GM21515 (cell line): ENCODE data around the gene AKAP5.

ENCODE experiments used
- ATAC-seq: cut with Tn5 transposase; IDR thresholded peaks from one replicate; pipeline ENCODE4 v1.9.1; 2021; ENCODE audit not compliant: unreplicated experiment

Gene AKAP5, protein sequence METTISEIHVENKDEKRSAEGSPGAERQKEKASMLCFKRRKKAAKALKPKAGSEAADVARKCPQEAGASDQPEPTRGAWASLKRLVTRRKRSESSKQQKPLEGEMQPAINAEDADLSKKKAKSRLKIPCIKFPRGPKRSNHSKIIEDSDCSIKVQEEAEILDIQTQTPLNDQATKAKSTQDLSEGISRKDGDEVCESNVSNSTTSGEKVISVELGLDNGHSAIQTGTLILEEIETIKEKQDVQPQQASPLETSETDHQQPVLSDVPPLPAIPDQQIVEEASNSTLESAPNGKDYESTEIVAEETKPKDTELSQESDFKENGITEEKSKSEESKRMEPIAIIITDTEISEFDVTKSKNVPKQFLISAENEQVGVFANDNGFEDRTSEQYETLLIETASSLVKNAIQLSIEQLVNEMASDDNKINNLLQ

DNA sequence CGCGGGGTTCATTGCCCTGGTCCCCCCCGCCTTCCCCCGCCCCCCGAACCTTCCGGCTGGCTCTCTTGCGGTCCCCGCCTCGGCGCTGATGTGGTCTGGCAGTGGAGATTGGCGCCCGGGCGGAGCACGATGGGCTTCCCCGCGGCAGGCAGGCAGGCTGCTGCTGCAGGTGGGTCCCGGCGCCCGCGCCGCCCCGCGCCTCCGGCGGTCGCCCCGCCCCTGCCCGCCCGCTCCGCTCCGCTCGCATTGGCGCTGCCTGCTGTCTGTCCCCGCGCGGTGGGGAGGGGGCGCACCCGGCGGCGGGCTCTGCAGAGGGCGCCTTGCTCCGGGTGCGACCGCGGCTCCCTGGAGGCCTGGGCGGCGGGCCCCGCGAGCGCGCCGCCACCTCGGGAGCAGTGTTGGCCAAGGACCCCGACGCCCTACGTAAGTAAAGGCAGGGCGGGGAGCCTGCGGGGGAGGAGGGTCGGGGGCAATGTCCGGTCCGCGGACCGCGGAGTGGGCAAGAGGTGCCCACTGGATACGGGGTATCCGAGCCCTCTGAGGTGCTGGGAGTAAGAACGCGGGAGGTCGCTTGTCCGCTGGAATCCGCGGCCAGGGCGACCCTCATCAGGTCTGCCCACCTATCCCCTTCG is at the start of gene AKAP5:
AKAP5 (plus strand) TSS at position 309 of the 632 bp plus-strand sequence. CDS start 2,896 bp downstream, outside the sequence.
- peak; percentile 50 for ATAC-seq

DNA sequence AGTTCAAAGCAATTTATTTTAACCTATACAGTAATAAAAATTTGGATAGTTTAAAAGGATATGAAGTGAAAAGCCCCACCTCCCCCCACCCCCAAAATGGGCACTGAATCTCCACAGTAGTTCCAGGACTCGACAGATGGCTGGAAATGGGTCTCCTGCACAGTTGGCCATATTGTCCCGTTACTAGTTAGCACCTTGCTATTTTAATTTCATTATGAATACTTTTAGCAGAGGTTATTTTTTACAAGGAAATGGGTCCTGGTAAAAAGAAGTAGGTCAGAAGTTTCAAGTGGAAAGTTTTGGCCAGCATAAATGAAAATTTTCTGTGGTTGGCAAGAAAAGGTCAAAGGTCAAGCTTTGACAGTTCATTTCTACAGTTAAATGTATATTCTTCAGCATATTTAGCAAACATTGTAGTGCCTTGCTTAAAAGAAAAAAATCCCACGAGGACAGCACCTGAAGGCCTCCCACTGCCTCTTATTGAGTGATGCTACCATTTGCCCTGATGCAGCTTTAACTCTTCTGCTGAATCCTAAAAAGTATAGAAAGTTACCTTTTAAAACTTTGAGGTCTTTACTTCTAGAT is 48.9 kb upstream of the AKAP5 start:
- ATAC-seq: no peak

DNA sequence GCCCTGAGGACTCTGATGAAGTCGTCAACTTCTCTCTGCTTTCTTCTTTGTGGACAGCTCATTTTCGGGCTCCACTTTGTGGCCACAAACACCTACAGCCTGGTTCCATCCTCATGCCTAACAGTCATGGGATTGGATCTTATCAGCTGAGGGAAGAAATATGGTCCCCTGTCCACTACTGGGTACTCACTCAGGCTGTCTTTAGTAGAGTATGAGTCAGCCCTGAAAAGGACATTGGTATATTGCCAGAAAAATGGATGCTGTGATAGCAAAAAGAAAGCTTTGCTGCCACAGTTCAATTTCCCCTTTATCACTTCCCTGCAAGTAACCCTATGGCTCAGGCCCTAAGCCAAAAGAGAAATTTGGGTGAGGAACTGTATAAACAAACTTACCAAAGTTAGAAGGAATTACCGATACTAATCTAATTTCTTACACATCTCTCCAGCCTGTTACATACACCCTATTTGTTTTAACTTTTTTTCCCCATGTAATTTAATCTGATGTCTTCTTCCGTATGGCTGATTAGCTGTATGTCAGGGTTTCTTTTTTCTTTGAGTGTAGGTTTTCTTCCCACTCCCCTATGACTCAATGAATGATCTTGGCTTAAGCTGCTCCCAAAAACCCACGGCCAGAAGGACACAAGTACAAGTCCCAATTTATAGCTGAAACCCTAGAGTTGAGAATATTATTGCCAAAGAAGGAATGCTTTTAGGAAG is 48.1 kb upstream of the AKAP5 start:
- ATAC-seq: no peak

DNA sequence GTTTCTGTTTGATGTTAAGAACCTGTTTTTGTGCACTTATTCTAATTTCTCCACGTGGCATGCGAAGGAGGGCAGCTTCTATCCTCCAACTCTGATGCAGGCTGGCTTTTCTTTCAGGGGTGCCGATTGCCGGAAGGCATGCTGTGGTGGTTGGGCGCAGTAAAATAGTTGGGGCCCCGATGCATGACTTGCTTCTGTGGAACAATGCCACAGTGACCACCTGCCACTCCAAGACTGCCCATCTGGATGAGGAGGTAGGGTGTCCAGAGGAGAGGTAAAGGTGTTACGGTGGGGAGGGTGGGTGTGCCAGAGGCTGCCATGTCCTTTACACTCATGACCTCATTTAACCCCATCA is 47.6 kb upstream of the AKAP5 start:
- ATAC-seq: no peak

DNA sequence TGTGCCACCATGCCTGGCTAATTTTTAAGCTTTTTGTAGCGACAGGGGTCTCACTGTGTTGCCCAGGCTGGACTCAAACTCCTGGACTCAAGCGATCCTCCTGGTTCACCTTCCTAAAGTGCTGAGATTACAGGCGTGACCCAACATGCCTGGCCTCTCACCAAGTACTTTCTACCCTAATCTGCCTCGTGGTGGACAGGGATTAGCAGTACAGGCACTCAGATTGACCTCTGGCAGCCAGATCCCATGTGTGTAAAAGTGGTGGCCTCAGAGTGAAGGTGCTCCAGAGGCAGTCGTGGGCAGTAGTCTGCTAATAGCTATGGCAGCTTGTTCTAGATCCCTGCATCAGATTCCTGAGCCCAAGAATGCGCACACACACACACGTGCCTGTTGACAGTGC is 46.3 kb upstream of the AKAP5 start:
- ATAC-seq: no peak

DNA sequence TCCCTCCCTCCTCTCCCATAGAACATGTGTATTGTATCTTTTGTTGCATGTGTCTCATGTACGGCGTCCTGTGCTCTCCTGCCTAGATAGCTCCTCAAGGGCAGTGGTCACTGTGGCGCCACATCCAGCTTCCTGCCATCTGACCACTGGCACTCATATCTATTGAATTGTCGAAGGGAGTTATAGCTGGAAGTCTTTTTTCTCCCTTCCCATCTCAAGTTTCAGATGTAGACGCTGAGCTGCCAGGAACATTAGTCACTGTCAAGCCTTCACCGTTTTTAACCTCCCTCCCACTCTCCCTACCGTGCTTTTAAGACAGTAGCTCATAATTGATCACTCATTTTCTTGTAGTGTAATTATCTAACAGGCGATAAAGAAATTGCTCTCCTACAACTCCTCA is 44.1 kb upstream of the AKAP5 start:
- ATAC-seq: no peak

DNA sequence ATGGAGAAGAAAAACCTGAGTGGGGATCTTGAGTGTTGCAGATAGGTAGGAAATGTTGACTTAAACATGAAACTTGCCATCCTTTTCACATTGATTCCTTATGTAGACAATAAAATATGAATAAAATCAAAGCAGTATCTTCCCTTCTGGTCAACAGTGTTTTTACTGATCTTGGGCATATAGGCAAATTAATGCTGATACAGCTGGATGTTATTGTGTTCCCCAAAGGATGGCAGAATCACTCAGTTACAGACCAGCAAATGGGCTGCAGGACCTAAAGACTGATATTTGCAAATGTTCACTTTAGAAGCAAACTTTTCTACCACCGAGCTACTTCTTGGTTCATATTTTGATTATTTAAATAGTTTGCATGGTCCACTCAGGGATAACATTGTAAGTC is 43.3 kb upstream of the AKAP5 start:
- ATAC-seq: no peak

DNA sequence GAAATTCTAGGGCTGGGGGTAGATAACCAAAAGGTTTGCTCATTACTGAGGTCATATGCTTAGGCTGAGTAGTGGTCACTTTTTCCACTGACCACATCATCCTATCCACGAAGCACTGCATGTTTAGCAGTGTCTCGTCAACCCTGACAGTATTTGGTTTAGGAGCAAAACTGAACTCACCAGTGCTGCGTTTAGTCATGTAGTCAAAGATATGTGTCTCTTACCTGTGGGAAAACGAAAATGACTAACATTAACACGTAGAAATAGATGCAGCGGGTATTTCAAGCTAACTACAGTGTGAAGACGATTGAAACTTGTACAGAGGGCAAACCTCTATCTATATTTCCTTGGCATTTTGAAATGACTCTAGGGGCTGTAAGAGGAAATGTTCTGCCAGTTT is 42.5 kb upstream of the AKAP5 start:
- ATAC-seq: no peak

DNA sequence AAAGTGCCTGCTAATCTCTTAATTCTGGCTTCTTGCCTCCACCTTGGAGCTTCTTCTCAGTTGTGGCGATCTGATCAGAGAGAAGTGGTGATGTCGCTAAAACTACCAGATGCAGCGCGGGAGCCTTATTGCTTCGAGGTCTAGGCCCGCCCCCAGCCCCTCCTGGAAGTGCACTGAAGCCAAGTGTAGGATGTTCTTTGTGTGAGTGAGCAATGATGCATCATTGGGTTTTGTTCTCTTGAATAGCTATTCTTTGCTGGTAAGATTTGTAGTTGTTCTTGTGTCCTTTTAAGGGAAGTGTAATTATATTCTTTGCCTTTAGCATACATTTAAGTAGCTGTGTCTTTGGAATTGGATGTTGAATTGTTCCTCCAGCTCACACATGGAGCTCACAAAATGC is 41.3 kb upstream of the AKAP5 start:
- ATAC-seq: no peak

DNA sequence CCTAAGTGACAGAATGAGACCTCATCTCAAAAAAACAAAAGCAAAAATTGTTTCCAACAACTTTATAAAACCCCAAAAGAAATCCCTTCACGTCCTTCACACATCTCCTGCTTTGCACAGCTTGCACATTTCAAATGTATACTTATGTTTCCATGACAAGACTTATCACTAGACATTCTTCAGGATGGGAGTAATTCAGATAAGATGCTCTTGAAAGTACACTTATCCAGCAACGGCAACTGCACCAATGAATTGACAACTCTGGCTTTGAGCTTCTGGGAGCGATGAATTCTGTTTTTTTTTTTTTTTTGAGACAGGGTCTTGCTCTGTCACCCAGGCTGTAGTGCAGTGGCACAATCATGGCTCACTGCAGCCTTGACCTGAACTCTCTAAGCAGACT is 30.8 kb upstream of the AKAP5 start:
- ATAC-seq: no peak

DNA sequence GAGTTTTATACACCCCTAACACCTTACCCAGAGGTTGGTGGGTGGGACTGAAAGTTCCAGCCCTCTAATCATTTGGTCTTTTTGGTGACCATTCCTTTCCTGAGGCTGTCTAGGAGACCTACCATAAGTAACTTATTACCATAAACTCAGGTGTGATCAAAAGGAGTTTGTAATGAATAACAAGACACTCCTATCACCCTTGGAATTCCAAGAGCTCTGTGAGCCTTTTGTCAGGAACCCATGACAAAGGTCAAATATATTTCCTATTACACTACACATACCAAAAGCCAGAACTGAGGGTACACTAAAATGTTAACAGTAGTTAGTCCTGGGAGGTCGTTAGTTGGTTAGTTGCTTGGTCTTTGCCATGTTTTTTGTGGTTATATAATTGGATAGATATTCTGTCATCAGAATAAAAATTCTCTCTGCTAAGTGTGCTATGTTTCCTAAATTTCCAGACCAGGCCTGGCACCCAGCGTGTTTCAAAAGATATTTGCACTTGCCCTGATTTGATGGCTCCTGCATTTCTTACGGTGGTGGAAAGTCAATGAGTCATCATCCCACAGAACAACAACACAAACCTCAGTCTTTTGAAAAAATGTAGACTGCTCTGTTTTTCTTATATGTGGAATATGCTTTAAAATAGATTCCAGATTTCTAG is 27.0 kb upstream of the AKAP5 start:
- no peak for ATAC-seq

DNA sequence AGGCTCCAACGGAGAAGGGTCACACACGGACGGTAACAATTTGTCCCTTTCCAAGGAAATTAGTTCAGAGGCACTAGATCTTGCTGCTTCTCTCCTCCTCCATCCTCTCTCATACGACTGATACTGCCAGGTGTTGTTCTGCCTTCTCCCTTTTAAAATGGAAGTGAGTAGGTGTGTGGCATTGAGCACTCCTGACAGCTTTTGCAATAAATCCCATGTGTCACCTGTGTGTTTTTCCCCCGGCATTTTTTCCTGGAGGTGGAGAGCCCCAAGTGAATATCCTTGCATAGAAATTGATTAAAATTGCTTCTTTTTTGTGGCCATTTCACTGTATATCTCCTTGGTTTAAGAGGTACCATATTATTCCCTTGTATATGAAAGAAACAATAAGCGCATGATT is 26.2 kb upstream of the AKAP5 start:
- no peak for ATAC-seq

DNA sequence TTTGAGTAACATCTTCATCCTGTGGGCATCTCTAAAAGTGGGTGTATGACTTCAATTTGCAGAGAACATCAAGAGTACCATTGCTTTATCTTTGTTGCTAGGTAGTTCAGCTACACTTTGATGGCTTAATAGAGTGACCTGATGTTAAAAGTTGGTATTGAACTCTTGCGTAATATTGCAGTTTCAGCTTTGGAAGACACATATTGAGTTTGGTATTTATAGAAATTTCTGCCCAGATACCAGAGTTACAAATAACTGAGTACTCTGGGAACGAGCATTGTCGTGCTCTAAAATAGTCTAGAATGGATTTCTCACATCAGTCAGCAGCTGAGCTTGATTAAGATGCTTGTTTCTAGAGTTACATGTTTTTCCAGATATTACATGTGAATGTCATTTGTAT is 24.8 kb upstream of the AKAP5 start:
- no peak for ATAC-seq

DNA sequence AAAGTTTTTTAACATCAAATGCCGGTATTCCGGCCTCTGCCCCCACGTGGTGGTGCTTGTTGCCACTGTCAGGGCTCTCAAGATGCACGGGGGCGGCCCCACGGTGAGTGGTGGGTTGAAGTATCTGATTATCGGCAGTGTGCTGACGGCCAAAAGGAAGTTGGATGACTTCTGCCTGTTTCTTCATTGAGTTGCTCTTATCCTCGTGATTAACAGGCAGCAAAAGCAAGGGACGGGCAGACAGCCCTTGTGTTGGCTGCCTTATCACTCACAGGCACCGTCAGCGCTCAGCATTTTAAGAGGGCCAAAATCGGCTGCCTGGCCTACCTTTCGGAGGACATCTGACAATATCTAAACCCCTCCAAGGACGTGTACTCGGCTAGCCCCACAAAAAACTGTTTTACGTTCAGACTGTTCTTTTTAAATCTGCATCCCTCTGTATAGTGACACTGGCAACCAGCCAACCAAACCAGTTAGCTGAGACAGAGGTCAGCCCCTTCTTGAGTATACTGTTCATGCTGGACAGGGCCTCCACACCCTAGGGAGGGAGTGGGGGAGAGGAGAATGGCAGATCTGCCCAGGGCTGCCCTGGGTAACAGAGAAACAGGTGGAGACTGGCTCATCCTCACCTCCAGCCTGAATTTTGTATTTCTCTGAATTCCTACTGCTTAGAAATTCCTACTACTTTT is 22.9 kb upstream of the AKAP5 start:
- ATAC-seq: no peak

DNA sequence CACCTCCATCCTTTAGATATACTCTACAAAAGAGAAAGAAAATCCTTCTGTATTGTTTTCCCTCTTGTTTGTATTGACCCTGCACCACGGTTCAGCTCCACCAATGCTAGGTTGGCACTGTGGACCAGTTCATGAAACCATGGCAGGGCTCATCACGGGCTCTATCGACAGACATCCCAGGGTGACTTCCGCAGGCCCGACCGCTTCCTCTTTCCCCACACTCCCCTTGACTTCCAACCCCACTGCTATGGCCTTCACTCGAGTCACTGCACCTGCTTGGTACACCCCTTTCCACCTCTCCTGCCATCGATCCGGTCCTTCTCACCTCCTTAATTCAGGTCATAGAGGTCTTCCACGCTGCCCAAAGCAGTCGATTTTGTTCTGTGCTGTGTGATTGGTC is 21.2 kb upstream of the AKAP5 start:
- no peak for ATAC-seq

DNA sequence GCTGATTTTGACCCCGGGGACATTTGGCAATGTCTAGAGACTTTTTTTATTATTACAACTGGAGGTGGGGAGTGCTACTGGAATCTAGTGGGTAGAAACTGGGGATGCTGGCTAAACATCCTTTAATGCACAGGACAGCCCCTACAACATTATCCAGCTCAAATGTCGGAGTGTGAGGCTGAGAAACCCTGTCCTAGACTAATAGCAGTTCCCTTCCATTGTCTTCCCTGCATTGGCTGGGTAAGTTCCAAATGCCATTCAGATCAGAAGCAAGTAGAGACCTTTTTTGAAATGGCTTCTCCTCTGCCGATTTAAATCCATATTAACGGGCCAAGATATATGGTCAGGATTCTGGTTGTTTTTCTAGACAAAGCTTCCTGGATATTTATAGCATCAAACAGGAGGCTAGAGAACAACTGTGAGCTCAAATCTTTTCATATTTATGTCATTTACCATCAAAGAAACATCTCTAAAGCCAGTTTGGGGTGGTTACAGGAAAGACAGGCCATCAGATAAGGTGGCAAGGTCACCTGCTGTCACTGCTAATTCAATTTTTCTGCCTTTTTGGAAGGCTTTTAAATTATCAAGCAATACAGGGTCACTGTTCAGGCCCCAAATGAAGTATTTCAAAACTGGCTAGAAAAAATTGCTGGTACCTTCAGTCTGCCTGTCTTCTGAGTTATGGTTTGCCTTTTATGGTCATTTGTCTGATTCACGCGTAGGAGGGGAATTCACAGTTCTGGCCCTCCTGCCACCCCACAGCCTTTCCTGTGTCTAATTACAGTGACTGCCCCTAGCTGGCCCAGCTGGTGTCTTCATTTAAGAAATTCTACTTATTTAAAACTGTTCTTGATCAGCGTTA is 20.1 kb upstream of the AKAP5 start:
- peak; percentile 80 for ATAC-seq

DNA sequence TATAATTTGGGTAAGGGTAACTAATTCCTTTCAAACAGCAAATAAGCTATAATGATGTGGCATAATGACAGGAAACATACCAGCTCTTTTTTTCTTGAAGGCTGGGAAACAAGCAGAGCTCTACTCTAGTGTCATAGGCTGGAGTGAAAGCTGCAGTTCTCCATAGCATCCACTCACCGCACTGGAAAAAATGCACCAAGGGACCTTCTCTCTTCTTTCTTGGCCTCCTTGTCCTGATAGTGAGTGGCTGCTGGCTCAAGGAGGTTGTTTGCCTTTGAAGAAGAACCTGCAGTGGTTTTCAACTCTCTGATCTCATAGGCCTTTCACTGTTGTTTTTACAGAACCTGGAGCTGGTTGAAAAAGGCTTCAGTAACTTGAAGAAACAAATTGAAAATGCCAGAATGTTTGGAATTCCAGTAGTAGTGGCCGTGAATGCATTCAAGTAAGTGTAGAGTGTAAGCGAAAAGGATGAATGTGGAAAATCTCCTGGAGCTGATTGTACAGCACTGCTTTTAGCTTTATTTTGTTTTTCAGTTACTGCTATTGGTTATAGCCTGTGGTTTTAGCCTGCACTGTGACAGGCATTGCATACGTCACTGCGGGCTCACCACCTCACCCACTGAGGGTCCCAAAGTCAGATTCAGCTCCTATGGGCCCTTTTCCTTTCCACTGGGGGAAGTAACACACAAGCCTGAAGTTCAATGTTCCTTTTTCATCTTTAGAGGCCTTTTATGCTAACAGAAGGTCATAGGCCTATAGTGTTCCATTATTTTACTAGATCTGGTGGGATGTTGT is 17.2 kb upstream of the AKAP5 start:
- no peak for ATAC-seq

DNA sequence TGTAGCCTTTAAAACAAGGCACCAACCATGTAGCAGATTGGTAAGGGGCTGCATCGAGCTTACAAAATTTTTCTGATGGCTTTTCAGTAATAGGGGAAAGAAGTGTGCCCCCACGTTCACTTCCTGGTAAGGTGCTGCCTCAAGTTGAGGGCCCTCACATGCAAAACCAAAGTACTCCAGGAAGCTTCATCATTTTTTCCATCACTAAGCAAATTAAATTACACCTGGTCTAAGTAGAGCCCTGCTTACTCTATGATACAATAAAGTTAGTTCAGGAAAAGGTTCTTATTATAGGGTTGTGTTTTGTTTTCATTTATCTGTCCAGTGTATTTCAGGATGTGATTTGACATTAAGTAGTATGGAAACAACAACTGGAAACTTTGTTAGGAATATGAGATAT is 15.0 kb upstream of the AKAP5 start:
- ATAC-seq: no peak

DNA sequence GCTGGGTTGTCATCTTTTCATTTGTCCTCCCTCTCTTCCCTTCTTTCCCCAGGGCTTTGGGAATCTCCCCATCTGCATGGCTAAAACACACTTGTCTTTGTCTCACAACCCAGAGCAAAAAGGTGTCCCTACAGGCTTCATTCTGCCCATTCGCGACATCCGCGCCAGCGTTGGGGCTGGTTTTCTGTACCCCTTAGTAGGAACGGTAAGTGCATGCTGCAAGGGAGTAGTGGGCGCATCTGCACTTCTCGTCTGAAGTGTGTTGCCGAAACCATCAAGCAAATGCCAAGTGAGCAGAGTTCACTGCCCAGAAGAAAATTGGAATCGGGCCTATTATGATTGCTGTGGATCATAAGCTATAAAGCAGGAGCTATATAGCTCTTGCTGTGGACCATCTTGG is 10.6 kb upstream of the AKAP5 start:
- ATAC-seq: no peak
